HG02571 (cell line): ENCODE data around the gene C1orf21.

Experiments used
- ATAC-seq: cut with Tn5 transposase; IDR thresholded peaks from one replicate; pipeline ENCODE4 v1.9.1; 2021; ENCODE audit warnings: mild to moderate bottlenecking, moderate library complexity; ENCODE audit not compliant: unreplicated experiment

The C1orf21 gene

DNA sequence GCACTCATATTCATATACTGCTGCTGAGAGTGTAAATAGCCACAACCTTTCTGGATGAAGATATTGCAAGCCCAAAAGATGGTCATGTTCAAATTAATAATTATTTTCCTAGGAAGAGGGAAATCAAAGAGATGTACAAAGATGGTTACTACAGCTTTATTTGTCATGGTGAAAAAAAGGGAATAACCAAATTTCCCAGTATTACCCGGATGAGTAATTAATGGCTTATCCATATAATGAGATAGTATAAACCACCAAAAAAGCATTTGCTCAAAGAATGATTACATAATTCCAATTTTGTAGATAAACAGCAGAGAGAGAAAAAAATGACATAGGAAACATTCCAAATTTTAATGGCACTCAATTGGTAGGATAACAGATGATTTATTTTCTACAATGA lies 165.6 kb downstream of the C1orf21 start:
- no peak for ATAC-seq

- no peak for ATAC-seq
Observed at GRCh38 chr1:184553845-184554244, 167.0 kb downstream of the C1orf21 start.

DNA sequence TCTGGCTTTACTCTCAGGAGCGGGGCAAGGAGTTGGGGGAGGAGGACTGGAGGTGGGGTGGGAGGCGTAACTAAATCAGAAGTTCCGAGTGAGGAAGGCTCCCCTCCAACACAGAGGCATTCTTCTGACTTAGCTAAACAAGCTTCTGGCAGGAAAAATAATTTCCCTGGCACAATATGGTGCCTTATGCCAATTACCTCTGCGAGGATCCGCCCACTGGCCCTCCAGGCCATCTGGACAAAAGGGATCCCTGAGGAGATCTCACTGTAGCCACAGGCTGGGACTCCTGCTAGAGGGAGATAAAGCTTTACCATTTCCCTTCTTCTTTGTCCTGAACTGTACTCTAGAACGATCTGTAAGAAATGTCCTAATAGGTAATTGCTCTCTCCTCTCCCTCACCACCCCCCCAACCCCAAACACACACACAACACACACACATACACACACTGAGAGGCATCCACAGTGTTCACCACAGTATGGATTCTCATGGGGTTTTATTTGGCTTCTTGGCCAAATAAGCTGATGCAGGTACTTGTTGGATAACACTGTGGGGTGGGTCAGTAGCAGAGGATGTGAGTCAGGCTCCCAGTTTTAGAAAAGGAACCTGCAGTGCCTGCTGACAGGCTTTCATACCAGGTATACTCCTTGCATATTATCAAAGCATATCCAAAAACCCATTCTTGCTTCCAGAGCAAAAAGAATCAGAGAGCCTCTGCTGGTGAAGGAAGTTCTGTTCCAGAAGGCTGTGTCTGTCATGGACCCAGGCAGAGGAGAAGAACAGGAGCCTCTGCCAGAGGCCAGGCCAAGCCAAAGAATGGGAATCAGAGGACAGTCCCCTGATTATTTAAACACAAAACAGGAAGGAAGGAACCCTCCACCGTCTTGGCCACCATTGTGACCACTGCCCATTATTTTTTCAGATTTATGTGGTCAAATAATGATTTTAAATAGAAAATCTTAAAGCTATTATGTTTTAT lies 169.1 kb downstream of the C1orf21 start:
- no peak for ATAC-seq

DNA sequence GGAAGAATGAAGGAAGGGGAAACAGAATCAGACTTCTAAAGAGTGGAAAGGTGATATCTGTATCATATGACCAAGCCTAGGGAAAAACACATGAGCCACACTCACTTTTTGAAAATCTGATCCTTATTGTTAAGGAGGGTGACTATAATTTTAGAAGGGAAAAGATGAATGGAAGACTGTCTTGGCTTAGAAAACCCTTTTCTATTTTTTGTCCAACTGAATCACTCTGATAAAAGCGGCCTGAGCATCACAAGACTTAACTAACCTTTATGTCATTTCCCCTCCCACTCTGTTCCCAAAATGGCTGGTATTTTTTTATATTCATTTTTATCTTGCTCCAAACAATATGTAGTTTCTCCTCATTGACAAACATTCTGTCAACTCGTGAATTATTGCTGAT lies 169.8 kb downstream of the C1orf21 start:
- no peak for ATAC-seq

DNA sequence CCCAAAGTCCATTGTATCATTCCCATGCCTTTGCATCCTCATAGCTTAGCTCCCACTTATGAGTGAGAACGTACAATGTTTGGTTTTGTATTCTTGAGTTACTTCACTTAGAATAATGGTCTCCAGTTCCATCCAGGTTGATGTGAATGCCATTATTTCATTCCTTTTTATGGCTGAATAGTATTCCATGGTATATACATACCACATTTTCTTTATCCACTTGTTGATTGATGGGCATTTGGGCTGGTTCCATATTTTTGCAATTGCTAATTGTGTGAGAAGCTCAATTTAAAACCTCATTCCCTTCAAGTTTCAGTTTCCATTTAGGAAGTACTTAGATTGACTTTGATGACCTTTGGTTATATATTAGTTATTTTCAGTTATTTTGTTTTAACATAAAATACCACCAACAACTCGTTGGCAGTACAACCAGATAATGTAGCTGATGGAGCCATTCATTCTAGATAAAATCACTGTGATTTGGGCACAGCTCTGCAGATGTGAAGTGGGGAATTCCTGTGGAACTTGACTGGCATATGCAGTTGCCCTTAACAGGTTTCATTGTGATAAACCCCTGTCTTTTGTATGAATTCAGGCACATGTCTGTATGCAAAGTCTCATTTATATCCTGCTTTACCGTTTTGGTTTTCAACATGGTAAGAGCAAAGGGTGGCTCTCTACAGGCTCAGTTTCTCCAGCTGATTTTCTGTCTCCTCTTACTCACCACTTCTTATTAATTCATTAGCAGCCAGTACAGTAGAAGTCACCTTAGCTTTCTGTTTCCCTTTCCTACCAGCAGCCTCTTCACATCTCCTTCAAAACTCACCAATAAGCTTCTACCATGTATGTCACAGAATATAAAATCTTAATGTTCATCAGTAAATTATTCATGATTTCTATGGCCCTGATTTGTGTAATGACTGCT lies 170.9 kb downstream of the C1orf21 start:
- no peak for ATAC-seq

GRCh38 chr1:184558691-184559090 lies 171.9 kb downstream of the C1orf21 start:
- ATAC-seq = no peak

DNA sequence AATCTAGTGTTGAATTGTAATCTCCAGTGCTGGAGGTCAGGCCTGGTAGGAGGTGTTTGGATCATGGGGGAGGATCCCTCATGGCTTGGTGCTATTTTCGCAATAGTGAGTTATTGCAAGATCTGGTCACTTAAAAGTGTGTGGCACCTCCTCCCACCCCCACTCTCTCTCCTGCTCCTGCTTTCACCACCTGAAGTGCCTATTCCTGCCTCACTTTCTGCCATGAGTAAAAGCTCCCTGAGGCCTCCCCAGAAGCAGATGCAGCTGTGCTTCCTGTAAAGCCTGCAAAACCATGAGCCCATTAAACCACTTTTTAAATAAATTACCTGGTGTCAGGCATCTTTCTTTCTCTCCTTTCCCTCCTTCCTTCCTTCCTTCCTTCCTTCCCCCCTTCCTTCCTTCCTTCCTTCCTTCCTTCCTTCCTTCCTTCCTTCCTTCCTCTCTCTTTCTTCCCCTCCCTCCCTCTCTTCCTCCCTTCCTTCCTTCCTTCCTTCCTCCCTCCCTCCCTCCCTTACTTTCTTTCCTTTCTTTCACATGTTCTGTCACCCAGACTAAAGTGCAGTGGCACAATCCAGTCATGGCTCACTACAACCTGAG lies 172.4 kb downstream of the C1orf21 start:
- no peak for ATAC-seq

DNA sequence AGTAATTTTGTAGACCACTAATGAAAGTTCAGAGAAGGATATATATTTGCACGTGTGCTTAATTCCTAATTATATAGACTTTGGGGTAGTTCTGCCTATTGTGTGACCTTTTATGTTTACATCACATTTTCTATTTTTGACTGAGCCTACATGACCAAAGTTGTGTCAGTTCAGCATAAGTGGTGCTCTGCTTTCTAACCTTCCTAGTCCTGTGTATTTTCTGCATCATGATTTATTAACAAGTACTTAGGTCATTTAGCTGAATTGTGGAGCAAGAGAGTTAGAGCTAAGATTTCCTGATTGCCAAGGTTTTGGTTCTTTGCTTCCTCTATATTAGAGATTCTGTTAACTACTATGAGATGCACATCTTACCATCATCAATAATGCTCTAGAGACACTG lies 176.0 kb downstream of the C1orf21 start:
- ATAC-seq = no peak

GRCh38 chr1:184563308-184563707 lies 176.5 kb downstream of the C1orf21 start:
- ATAC-seq = no peak

DNA sequence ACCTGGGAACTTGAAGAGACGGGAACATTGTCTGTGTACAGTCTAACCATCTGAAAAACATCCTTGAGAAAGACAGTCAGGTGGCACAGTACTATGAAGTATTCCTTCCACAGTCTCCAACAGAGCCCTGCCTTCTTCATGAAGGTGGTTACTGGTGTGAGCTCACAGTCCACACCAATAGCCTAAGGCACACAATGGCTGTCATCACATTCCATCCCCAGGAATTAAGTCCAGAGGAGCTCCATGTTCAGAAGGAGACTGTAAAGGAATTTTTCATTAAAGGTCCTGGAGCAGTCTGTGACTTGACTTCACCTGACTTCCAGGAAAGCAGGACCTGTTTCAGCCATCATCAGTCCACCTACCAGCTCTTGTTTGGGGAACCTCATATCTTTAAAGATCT lies 180.2 kb downstream of the C1orf21 start:
- no peak for ATAC-seq

GRCh38 chr1:184567637-184568036 lies 180.8 kb downstream of the C1orf21 start:
- ATAC-seq = no peak

DNA sequence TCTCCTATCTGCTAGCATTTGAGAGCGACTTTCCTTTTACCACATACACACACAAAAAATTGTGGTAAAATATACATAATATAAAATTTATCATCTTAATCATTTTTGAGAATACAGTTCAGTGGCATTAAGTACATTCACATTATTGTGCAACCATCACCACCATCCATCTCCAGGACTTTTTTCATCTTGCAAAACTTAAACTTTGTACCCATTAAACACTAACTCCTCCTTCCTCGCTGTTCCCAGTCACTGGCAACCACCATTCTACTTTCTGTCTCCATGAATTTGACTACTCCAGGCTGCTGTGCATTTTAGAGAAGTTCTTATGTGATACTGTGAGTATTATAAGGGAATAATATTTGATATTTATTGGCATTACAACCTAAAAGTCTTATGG lies 181.3 kb downstream of the C1orf21 start:
- ATAC-seq = no peak

DNA sequence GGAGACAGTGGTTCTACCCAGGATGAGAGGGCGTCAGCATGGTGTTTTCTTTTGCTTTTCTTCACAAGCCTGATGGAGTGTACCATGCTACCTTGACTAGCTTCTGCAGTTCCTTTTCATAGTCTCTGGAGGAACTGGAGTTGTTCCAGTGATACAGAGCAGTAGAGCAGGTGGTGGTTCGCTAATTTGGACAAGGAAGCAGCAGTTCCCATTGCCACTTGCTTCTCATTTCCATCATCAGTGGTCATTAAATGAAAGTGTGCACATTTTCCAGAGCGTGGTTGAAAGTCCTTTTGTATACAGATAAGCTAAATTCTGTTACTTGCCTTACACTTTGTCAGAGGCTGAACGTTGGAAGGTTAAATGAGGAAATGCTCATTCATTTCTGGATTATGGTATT lies 182.3 kb downstream of the C1orf21 start:
- no peak for ATAC-seq

DNA sequence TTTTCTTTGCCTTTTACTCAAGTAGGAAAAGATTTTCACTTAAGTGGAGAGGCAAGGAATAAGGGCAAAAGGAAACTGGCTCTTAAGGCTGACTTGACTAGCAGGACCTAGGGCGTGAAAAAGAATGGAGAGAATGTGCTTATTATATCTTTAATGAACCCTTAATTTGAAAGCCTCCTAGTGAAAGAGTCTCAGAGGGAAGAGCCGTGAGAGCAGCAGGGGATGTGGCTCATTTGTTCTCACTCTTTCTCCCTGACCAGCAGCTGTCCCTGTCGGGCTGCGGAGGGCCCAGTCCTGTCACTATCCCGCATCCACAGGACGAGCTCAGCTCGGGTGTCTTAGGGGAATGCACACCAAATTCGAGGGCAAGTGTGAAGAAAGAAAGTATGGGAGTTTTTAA lies 187.8 kb downstream of the C1orf21 start:
- ATAC-seq = no peak

- no peak for ATAC-seq
Observed at GRCh38 chr1:184576822-184577221, 190.0 kb downstream of the C1orf21 start.

DNA sequence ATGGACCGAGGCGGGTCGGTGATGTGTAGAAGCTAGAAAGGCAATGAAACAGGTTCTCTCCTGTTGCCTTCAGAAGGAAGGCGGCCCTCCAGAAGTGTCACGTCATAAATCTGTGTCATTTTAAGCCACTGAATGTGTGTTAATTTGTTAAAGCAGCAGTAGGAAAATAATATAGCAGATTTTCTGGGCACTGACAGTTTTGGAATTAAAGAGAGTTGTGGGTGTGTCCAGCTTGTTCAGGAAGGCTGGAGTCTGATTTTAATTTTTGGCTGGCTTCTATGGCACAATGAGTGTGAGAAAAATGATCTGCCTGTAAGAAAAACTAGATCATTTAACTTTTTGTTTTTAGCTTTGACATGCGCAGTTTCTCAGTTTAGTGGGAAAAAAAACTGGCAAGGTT lies 190.5 kb downstream of the C1orf21 start:
- no peak for ATAC-seq

- ATAC-seq = no peak
Observed at GRCh38 chr1:184582411-184582810, 195.6 kb downstream of the C1orf21 start.

DNA sequence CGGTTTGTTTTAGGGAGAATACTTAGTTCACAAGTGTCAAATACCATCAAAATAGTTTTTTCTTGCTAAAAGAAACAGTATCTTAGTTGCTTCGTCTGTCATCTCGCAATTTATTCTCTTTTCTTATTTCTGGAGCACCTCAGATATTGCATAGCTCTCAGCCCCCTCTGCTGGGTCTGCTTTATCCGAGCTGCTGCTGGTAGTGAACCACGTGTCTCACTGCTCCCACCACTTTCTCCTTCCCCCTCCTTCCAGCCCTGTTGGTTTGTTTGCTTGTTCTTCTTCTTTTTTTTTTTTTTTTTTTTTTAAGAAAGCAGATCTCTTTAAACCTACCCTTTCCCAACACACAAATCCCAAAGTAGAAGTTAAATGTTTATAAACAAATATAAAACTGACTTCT lies 197.0 kb downstream of the C1orf21 start:
- no peak for ATAC-seq

- ATAC-seq = no peak
Observed at GRCh38 chr1:184588701-184589100, 201.9 kb downstream of the C1orf21 start.

GRCh38 chr1:184590163-184590750 lies 203.4 kb downstream of the C1orf21 start:
- no peak for ATAC-seq

- ATAC-seq = no peak
Observed at GRCh38 chr1:184593597-184593996, 206.8 kb downstream of the C1orf21 start.
